OCI-M1 (cell line): Measurements from ENCODE around the gene PLD3.
"Not testable (repeated sequence)": the region's sequence is repeated elsewhere in the genome, so short reads cannot be mapped to it uniquely, and the experiment has no call there.

Source experiments
- DNase-seq: peaks from one replicate; lab custom pipeline; 2025; lab: John Stamatoyannopoulos, UW

The PLD3 gene

GRCh38 chr19:40389404-40390083, 41.0 kb downstream of the PLD3 start:
- DNase-seq = no peak

GRCh38 chr19:40390084-40390742, 41.7 kb downstream of the PLD3 start, which contains the start of gene HIPK4:
HIPK4 (minus strand) TSS chr19:40390181; CDS start chr19:40389902, 279 bp downstream.
- no peak for DNase-seq

GRCh38 chr19:40392123-40392522, 43.6 kb downstream of the PLD3 start:
- DNase-seq = no peak

- peak; percentile 40 for DNase-seq
Observed at GRCh38 chr19:40392894-40393517, 44.5 kb downstream of the PLD3 start.

GRCh38 chr19:40393894-40394815, 45.7 kb downstream of the PLD3 start:
- no peak for DNase-seq

- DNase-seq = no peak
Observed at GRCh38 chr19:40394816-40395210, 46.3 kb downstream of the PLD3 start.

- DNase-seq = no peak
Observed at GRCh38 chr19:40395956-40396355, 47.5 kb downstream of the PLD3 start.

GRCh38 chr19:40396886-40397567, 48.5 kb downstream of the PLD3 start:
- no peak for DNase-seq

GRCh38 chr19:40397568-40397906, 49.0 kb downstream of the PLD3 start:
- DNase-seq = no peak

GRCh38 chr19:40398417-40399131, 50.1 kb downstream of the PLD3 start:
- no peak for DNase-seq

- no peak for DNase-seq
Observed at GRCh38 chr19:40400559-40400958, 52.1 kb downstream of the PLD3 start.

GRCh38 chr19:40403262-40403984, 54.9 kb downstream of the PLD3 start:
- peak; percentile 93 for DNase-seq

GRCh38 chr19:40407714-40408597, 59.5 kb downstream of the PLD3 start:
- peak; percentile 49 for DNase-seq

- not testable (repeated sequence) for DNase-seq
Observed at GRCh38 chr19:40408598-40408925, 60.1 kb downstream of the PLD3 start.

- DNase-seq = no peak
Observed at GRCh38 chr19:40410030-40410389, 61.5 kb downstream of the PLD3 start.

GRCh38 chr19:40411125-40411842, 62.8 kb downstream of the PLD3 start:
- DNase-seq = no peak

GRCh38 chr19:40411958-40412499, 63.5 kb downstream of the PLD3 start:
- DNase-seq = no peak

GRCh38 chr19:40412866-40413265, 64.4 kb downstream of the PLD3 start:
- DNase-seq = no peak
